Measurements from ENCODE around the gene NUP37.

- TF ChIP-seq, protein P1, sequence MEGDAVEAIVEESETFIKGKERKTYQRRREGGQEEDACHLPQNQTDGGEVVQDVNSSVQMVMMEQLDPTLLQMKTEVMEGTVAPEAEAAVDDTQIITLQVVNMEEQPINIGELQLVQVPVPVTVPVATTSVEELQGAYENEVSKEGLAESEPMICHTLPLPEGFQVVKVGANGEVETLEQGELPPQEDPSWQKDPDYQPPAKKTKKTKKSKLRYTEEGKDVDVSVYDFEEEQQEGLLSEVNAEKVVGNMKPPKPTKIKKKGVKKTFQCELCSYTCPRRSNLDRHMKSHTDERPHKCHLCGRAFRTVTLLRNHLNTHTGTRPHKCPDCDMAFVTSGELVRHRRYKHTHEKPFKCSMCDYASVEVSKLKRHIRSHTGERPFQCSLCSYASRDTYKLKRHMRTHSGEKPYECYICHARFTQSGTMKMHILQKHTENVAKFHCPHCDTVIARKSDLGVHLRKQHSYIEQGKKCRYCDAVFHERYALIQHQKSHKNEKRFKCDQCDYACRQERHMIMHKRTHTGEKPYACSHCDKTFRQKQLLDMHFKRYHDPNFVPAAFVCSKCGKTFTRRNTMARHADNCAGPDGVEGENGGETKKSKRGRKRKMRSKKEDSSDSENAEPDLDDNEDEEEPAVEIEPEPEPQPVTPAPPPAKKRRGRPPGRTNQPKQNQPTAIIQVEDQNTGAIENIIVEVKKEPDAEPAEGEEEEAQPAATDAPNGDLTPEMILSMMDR (conservative IDR thresholded peaks at IDR 0.05), result no peak
- no peak for TF ChIP-seq ZFX (IDR thresholded peaks at IDR 0.05)
Measured at GRCh38 chr12:102110782-102111181, 9.1 kb downstream of the NUP37 start.

Measured in C4-2B (cell line).